HG03460 (cell line): ENCODE results near the gene PHRF1.
"Not testable (repeated sequence)": the region's sequence is repeated elsewhere in the genome, so short reads cannot be mapped to it uniquely, and the experiment has no call there.

ENCODE experiments used
- ATAC-seq: cut with Tn5 transposase; IDR thresholded peaks from one replicate; pipeline ENCODE4 v1.9.1; 2021; ENCODE audit not compliant: unreplicated experiment

PHRF1 gene

DNA sequence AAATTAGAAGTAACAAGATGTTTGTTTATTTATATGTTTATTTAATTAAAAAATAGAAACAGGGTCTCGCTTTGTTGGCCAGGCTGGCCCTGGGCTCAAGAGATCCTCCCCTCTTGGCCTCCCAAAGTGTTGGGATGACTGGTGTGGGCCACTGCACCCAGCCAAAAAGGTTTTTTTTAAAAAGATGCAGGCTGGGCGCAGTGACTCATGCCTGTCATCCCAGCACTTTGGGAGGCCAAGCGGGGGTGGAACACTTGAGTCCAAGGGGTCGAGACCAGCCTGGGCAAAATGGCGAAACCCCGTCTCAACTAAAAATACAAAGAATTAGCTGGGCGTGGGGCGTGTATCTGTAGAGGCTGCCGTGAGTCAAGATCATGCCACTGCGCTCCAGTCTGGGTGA lies 74.2 kb downstream of the PHRF1 start:
- ATAC-seq, result no peak

DNA sequence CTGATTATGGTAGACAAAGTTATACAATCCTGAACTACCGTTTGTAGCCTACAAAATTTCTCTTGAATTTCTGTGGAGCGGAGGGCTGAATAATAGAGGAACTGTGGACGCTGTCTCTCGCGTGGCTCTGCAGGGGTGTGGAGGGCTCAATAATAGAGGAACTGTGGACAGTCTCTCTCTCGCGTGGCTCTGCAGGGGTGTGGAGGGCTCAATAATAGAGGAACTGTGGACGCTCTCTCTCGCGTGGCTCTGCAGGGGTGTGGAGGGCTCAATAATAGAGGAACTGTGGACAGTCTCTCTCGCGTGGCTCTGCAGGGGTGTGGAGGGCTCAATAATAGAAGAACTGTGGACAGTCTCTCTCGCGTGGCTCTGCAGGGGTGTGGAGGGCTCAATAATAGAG lies 76.9 kb downstream of the PHRF1 start:
- not testable (repeated sequence) for ATAC-seq

- ATAC-seq, result no peak
These were observed 77.6 kb downstream of the PHRF1 start for GRCh38 chr11:653837-654236.

DNA sequence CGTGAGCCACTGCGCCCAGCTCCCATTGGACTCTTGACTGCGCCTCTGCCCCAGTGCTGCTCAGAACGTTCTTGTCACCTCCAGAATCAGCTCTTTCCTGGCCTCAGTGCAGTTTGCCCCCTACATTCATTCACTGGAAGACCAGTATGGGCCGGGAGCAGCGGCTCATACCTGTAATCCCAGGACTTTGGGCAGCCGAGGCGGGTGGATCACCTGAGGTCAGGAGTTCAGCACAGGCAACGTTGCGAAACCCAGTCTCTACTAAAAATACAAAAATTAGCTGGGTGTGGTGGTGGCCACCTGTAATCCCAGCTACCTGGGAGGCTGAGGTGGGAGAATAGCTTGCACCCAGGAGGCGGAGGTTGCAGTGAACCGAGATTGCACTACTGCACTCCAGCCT lies 78.2 kb downstream of the PHRF1 start:
- not testable (repeated sequence) for ATAC-seq

- ATAC-seq, result no peak
These were observed 78.9 kb downstream of the PHRF1 start for GRCh38 chr11:655036-655726.

GRCh38 chr11:656426-656825 lies 80.2 kb downstream of the PHRF1 start:
- ATAC-seq, result no peak

- ATAC-seq, result no peak
These were observed 80.6 kb downstream of the PHRF1 start for GRCh38 chr11:656866-657265.

GRCh38 chr11:657691-658126 lies 81.4 kb downstream of the PHRF1 start:
- ATAC-seq, result no peak

DNA sequence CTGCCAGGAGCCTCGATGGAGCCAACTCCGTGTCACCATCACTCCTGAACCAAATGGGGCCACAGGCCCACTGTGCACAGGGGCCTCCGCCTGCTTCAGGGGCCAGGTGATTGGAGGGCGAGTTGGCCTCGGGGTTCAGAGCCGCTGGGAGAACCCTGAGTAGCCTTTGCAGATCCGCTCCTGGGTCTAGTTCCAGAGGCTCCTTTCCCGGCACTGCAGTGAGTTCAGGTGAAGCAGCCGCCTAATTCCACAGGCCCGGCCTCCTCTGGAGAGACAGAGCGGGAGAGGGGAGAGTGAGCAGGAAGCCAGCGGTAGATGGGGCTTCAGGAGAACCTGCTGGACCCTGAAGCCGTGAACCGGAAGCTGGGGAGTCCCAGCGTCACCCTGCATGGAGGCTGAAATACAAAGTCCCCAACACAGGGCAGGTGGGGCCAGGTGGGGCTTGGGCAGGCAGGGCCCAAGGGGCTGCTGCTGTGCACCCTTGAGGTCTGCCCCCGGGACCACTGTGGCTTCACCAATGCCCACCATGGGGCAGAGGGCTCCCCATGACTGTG lies 83.3 kb downstream of the PHRF1 start:
- no peak for ATAC-seq

DNA sequence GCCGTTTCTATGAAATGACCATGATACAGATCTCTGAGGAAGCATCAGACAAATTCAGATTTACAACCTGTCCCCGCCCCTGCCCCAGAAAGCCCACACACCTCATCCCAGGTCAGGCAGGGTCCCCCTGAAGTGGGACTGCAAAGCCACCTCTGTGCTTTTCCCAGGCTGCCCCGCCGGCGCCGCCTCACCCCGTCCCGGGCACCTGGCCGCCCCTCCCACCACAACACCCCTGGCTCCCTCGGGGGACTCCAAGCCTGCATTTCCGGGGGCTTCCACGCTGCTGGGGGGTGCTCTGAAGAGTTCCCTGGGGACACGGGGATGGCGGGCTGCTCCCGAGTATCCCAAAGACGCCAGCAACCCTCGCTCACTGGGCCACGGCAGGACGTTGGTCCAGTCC lies 84.0 kb downstream of the PHRF1 start:
- no peak for ATAC-seq

- no peak for ATAC-seq
These were observed 84.6 kb downstream of the PHRF1 start for GRCh38 chr11:660681-661444.
